GM08714 (cell line): ENCODE results near the gene POLD4.

ENCODE experiments used
- H3K4me3 ChIP-seq: fragments of 200-500 bp; sonication (Bioruptor generic); 2 replicates; pipeline ENCODE4 v1.5.1; 2014; ENCODE audit warnings: mild to moderate bottlenecking, low read length, inconsistent platforms
- ZNF274 ChIP-seq: IDR thresholded peaks from 2 replicates; pipeline ENCODE4 v1.6.1; 2012; ENCODE audit warnings: mild to moderate bottlenecking, low read depth, low read length

POLD4 gene

GRCh38 chr11:67353317-67354074, at the start of gene POLD4:
POLD4 (minus strand) TSS chr11:67353546; CDS start chr11:67353399, 147 bp downstream.
- no peak for TF ChIP-seq ZNF274
- H3K4me3 ChIP-seq: peak within 1 kb of the TSS; percentile 74

GRCh38 chr11:67403085-67403484, 49.7 kb upstream of the POLD4 start:
- peak overlapping the region; percentile 78; the same call in 1 of the 2 replicates for H3K4me3 ChIP-seq

DNA sequence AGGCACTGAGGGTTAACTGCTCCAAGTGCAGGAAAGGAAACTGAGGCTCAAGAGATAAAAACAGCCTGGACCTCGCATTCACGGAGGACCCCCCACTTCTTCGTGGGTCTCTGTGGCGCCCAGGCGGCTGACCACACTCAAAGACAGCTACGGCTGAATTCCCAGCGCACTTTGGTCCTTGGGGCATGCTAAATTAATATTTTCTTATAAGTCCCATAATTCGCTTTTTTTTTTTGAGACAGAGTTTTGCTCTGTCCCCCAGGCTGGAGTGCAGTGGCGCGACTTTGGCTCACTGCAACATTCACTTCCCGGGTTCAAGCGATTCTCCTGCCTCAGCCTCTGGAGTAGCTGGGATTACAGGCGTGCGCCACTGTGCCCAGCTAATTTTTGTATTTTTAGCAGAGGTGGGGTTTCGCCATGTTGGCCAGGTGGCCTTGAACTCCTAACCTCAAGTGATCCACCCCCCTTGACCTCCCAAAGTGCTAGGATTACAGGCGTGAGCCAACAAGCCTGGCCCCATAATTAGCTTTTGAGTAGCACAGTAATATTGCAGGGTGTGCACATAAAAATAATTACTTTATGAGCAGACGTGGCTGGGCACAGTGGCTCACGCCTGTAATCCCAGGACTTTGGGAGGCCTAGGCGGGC, 49.0 kb upstream of the POLD4 start:
- peak overlapping the region; percentile 29; the same call in 1 of the 2 replicates for H3K4me3 ChIP-seq

DNA sequence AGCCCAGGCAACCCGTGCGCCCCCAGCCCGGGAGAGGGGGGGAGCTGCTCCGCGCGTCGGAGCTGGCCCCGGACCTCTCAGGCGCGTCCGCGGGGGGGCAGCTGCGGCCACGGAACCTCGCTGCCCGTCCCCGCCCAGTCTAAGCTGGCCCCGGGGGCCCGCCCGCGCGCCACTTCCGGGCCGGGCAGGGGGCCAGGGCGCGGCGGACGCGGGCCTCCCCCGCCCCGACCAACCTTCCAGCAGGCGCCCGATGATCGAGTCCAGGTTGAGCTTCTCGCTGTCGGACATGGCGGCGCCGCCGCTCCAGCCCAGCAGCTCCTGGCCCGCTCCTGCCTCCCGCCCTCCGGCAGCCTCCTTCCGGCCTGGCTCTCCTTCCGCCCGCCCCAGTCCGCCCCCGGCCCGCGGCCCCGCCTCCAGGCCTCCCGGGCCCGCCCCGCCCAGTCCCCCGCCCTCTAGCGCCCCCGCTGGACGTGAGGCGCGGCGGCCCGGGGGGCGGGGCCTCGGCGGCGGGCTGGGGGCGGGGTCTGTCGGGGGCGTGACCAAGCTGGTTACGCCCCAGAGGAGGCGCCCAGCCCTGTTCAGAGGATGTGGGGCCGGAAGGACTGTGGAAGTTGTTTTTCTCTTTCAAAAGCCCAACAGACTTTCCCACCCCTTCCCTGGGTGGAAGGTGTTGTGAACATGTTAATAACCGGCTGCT, 48.3 kb upstream of the POLD4 start, which contains the start of gene PPP1CA:
Gene PPP1CA, minus strand, starts transcription at position 364 of the 697 bp plus-strand sequence. Its CDS starts 76 bp downstream, at position 288.
- peak within 1 kb of the TSS; percentile 78 for H3K4me3 ChIP-seq
- TF ChIP-seq ZNF274: no peak

GRCh38 chr11:67400942-67401494, 47.7 kb upstream of the POLD4 start:
- TF ChIP-seq ZNF274: no peak
- H3K4me3 ChIP-seq: peak overlapping the region; percentile 78

DNA sequence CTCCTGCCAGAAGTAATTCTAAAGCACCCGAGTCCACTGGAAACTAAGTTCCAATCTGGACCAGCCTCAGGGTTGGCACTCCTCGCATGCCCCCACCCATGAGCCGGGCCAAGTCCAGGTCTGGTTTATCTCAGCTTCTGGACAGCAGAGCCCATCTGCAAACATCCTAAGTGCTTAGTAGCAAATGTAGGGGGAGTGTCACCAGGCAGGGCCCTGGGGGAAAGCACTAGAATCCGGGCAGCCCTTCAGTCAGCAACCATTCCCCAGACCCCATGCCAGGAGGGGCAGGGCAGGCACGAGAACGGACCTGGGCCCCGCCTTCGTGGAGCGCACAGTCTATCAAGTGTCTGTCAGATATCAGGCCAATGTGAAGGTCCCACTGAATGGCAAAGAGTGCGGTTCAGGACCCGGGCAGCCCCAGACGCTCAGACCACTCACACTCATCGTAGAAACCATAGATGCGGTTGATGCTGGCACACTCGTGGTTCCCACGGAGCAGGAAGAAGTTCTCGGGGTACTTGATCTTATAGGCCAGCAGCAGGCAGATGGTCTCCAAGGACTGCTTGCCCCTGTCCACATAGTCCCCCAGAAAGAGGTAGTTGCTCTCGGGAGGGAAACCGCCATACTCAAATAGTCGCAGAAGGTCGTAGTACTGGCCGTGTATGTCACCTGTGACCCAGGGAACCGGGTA, 47.0 kb upstream of the POLD4 start:
- no peak for TF ChIP-seq ZNF274
- peak overlapping the region; percentile 78 for H3K4me3 ChIP-seq

GRCh38 chr11:67398661-67399563, 45.6 kb upstream of the POLD4 start:
- H3K4me3 ChIP-seq: no peak overlapping the region
- TF ChIP-seq ZNF274: no peak

- no peak overlapping the region for H3K4me3 ChIP-seq
- no peak for TF ChIP-seq ZNF274
These were observed 44.8 kb upstream of the POLD4 start for GRCh38 chr11:67397986-67398660.

GRCh38 chr11:67397536-67397935, 44.2 kb upstream of the POLD4 start:
- no peak overlapping the region for H3K4me3 ChIP-seq
- TF ChIP-seq ZNF274: no peak

DNA sequence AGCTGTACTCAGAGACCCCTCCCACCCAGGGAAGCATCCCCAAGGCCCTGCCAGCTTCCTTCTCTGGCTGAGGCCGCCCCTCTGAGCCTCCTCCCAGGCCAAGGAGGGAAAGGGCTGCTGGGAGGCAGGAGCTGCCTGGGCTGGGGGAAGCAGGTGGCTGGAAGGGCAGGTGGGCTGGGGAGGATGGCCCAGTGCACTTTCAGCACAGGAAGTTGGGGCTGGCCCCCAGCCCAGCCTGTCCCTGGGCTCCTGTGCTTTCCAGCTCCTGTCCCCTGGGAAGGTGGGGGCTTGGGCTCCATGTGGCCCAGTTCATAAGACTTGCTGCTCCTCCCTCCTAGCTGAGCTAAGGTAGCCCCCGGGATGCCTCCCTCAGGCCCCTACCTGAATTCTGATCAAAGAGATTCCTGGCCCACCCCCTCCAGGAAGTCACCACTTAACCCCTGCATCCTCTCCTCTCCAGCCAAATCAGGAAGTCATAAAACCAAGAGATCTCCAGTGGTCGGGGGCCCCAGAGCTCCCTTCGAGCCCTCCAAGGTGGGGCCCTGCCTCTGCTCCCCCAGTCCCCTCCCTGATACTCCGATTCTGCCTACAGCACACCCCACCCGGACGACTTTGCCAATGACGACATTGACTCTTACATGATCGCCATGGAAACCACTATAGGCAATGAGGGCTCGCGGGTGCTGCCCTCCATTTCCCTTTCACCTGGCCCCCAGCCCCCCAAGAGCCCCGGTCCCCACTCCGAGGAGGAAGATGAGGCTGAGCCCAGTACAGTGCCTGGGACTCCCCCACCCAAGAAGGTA, 43.4 kb upstream of the POLD4 start:
- no peak overlapping the region for H3K4me3 ChIP-seq
- no peak for TF ChIP-seq ZNF274

- no peak overlapping the region for H3K4me3 ChIP-seq
- no peak for TF ChIP-seq ZNF274
These were observed 42.9 kb upstream of the POLD4 start for GRCh38 chr11:67396259-67396581.

GRCh38 chr11:67395555-67396258, 42.4 kb upstream of the POLD4 start:
- TF ChIP-seq ZNF274: no peak
- no peak overlapping the region for H3K4me3 ChIP-seq
